ENCODE data around the gene SLC8B1. TPM values are rescaled to one million over a fixed set of nuclear protein-coding genes. Genes with fewer than 3 reads are reported as not detected.

Gene SLC8B1
- total RNA-seq, 1 experiment from 2014 or later: 30.9 TPM

GRCh38 chr12:113287899-113288282, 47.0 kb downstream of the SLC8B1 start:
- H3K27ac ChIP-seq (ENCODE audit: low read depth, low read length): no peak overlapping the region
- CTCF ChIA-PET: no interaction called here
- no peak overlapping the region for H3K9ac ChIP-seq (ENCODE audit: low read length)
- no peaks in the 10 kb centered on the region for H3K27me3 ChIP-seq (ENCODE audit: insufficient read depth, low read length)
- no peaks in the 10 kb centered on the region for H4K20me1 ChIP-seq (ENCODE audit: insufficient read depth)
- H3K9me3 ChIP-seq (ENCODE audit: control insufficient read depth in 1 of 2, insufficient read depth in 1 of 2, low read depth in 1 of 2, low read length in 2 of 2): no peaks in the 10 kb centered on the region
- TF ChIP-seq JUND (IDR thresholded peaks at IDR 0.05): no peak
- TF ChIP-seq, protein P1, sequence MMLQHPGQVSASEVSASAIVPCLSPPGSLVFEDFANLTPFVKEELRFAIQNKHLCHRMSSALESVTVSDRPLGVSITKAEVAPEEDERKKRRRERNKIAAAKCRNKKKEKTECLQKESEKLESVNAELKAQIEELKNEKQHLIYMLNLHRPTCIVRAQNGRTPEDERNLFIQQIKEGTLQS (IDR thresholded peaks at IDR 0.05): no peak
- no peak for TF ChIP-seq FOSL1 (IDR thresholded peaks at IDR 0.05; ENCODE audit: low read depth)
- TF ChIP-seq POLR2AphosphoS5 (IDR thresholded peaks at IDR 0.05; ENCODE audit: low read depth, low read length): no peak
- no peak for TF ChIP-seq RAD21 (IDR thresholded peaks at IDR 0.05; ENCODE audit: low read depth)
- TF ChIP-seq SRF (IDR thresholded peaks at IDR 0.05; ENCODE audit: low read depth): no peak
- TF ChIP-seq ZBTB33 (IDR thresholded peaks at IDR 0.05; ENCODE audit: extremely low read depth, insufficient replicate concordance, low read length): no peak
- TF ChIP-seq ZNF274 (IDR thresholded peaks at IDR 0.05; ENCODE audit: low read depth, low read length): no peak
- no peak for TF ChIP-seq EGR1 (IDR thresholded peaks at IDR 0.05; ENCODE audit: low read depth)
- no peak for TF ChIP-seq SIN3A (IDR thresholded peaks at IDR 0.05; ENCODE audit: low read depth)
- TF ChIP-seq ELF1 (IDR thresholded peaks at IDR 0.05; ENCODE audit: borderline replicate concordance, low read depth): no peak
- TF ChIP-seq CBX3 (IDR thresholded peaks at IDR 0.05; ENCODE audit: low read depth): no peak
- TF ChIP-seq TCF7L2 (IDR thresholded peaks at IDR 0.05; ENCODE audit: borderline replicate concordance, extremely low read depth, insufficient read depth, insufficient read length): no peak
- no peak for ATAC-seq
- H3K9me2 ChIP-seq (ENCODE audit: insufficient read depth): no peaks in the 10 kb centered on the region
- RAD21 ChIA-PET (ENCODE audit: low non-redundant PET in 1 of 2, low total read pairs in 2 of 2, uncharacterized antibody in 2 of 2, unreplicated experiment in 2 of 2): no interaction called here
- no peak for DNase-seq (ENCODE audit: low read depth, low spot score)
- no peaks in the 10 kb centered on the region for H3K4me1 ChIP-seq (ENCODE audit: control insufficient read depth in 1 of 2, insufficient read depth in 2 of 2, low read length in 2 of 2)
- intact Hi-C loops (cut with micrococcal nuclease): no loop called here
- POLR2A ChIA-PET: no interaction called here
- no peaks in the 10 kb centered on the region for H3K36me3 ChIP-seq (ENCODE audit: control insufficient read depth in 1 of 2, insufficient read depth in 2 of 2, low read length in 2 of 2)
- H3K79me2 ChIP-seq (ENCODE audit: insufficient read depth, low read length): no peaks in the 10 kb centered on the region
- H3K4me3 ChIP-seq (replicated peaks in 1 of 2; ENCODE audit: low read depth in 1 of 2, low read length in 2 of 2): no peak overlapping the region
- BruUV-seq (replicated peaks): no TSS peak
- no peak overlapping the region for H3K4me2 ChIP-seq (ENCODE audit: low read length)
- no peak overlapping the region for H2AFZ ChIP-seq (ENCODE audit: low read depth, low read length, poor library complexity, severe bottlenecking)
